Breast epithelium (tissue), 3 donors: ENCODE measurements around the gene NCKIPSD.

Experiments
- CTCF ChIP-seq, 3 donors: fragments of 450-650 bp; IDR thresholded peaks; one replicate each; pipeline ENCODE4 v1.5.1; 2016 to 2017; ENCODE audit warnings: antibody characterized with exemption in 3 of 3, mild to moderate bottlenecking in 3 of 3, moderate library complexity in 3 of 3
- POLR2A ChIP-seq: fragments of 450-650 bp; IDR thresholded peaks from one replicate; pipeline ENCODE4 v1.6.1; 2016; ENCODE audit warnings: antibody characterized with exemption, mild to moderate bottlenecking, moderate library complexity

GRCh38 chr3:48709051-48709461, 23.3 kb upstream of the NCKIPSD start:
- TF ChIP-seq CTCF (IDR thresholded peaks at IDR 0.05) (no peak), POLR2A (no peak)
